CD14-positive monocyte (primary cell): ENCODE data around the gene MACROH2A2. TPM values are rescaled to one million over a fixed set of nuclear protein-coding genes. Genes with fewer than 3 reads are reported as not detected.

Experiments used
- DNase-seq, 3 donors: peaks; one replicate each; pipeline ENCODE4 v3.0.0-alpha.2; 2011 to 2022
- H2AFZ ChIP-seq: 2 replicates; pipeline ENCODE4 v1.6.0; 2012; ENCODE audit warnings: mild to moderate bottlenecking, low read depth, low read length, inconsistent platforms; ENCODE audit not compliant: insufficient read depth, poor library complexity, severe bottlenecking
- H3K27ac ChIP-seq, 2 donors: 1 replicate in 1 of 2; 2 replicates in 1 of 2; pipeline ENCODE4 v1.5.1; 2012 to 2013; ENCODE audit warnings: low read length in 2 of 2, control low read depth in 1 of 2, inconsistent platforms in 1 of 2, low read depth in 1 of 2, mild to moderate bottlenecking in 1 of 2
- H3K27me3 ChIP-seq, 2 donors: one replicate each; pipeline versions ENCODE4 v1.6.0 to v1.6.1; 2011 to 2013; ENCODE audit warnings: low read length in 2 of 2; ENCODE audit not compliant: control insufficient read depth in 2 of 2, insufficient read depth in 2 of 2
- H3K36me3 ChIP-seq, 2 donors: replicated peaks in 1 of 2; 1 replicate in 1 of 2; 2 replicates in 1 of 2; pipeline versions ENCODE4 v1.5.1 to v1.6.1; 2012 to 2013; ENCODE audit warnings: low read length in 2 of 2, control low read depth in 1 of 2, inconsistent platforms in 1 of 2, mild to moderate bottlenecking in 1 of 2; ENCODE audit not compliant: insufficient read depth in 2 of 2, control insufficient read depth in 1 of 2
- H3K4me1 ChIP-seq, 2 donors: 1 replicate in 1 of 2; 2 replicates in 1 of 2; pipeline versions ENCODE4 v1.5.1 to v1.6.1; 2012 to 2013; ENCODE audit warnings: low read length in 2 of 2, control low read depth in 1 of 2, inconsistent platforms in 1 of 2, mild to moderate bottlenecking in 1 of 2, moderate library complexity in 1 of 2; ENCODE audit not compliant: insufficient read depth in 2 of 2, control insufficient read depth in 1 of 2
- H3K4me2 ChIP-seq: replicated peaks from 2 replicates; pipeline ENCODE3; 2012; ENCODE audit warnings: low read length, moderate library complexity, mild to moderate bottlenecking; ENCODE audit not compliant: poor library complexity, severe bottlenecking; ENCODE audit errors: extremely low read depth
- H3K4me3 ChIP-seq, 3 experiments: fragments of 200-600 bp in 1 of 3; sonication (generic) in 1 of 3; replicated peaks in 1 of 3; 1 replicate in 2 of 3; 2 replicates in 1 of 3; pipeline ENCODE4 v1.5.1; 2011 to 2013; ENCODE audit warnings: low read length in 3 of 3, mild to moderate bottlenecking in 3 of 3, control low read depth in 2 of 3, low read depth in 2 of 3, inconsistent platforms in 1 of 3, moderate library complexity in 1 of 3
- H3K79me2 ChIP-seq: 2 replicates; pipeline ENCODE4 v1.6.0; 2012; ENCODE audit warnings: mild to moderate bottlenecking, control low read depth, inconsistent platforms, low read length, moderate library complexity; ENCODE audit not compliant: insufficient read depth
- H3K9ac ChIP-seq: 2 replicates; pipeline ENCODE4 v1.6.0; 2017; ENCODE audit warnings: low read length, mild to moderate bottlenecking; ENCODE audit not compliant: insufficient read depth, poor library complexity, severe bottlenecking
- H3K9me3 ChIP-seq, 2 donors: replicated peaks in 1 of 2; 1 replicate in 1 of 2; 2 replicates in 1 of 2; pipeline versions ENCODE4 v1.5.1 to v1.6.1; 2012 to 2013; ENCODE audit warnings: low read length in 2 of 2, control low read depth in 1 of 2; ENCODE audit not compliant: control insufficient read depth in 1 of 2, insufficient read depth in 1 of 2
- H4K20me1 ChIP-seq: 2 replicates; pipeline ENCODE4 v1.6.0; 2012; ENCODE audit warnings: mild to moderate bottlenecking, low read length, control low read depth, moderate library complexity; ENCODE audit not compliant: insufficient read depth
- H3K27ac Mint-ChIP-seq, 7 donors: one replicate each; pipeline ENCODE4 v1.8.0; 2020; ENCODE audit warnings: mild to moderate bottlenecking in 7 of 7, mixed read lengths in 7 of 7, moderate library complexity in 6 of 7, inconsistent platforms in 2 of 7
- H3K27me3 Mint-ChIP-seq, 3 donors: one replicate each; pipeline ENCODE4 v1.8.0; 2021 to 2022; ENCODE audit warnings: low read depth in 3 of 3, mild to moderate bottlenecking in 3 of 3, mixed read lengths in 3 of 3, moderate library complexity in 3 of 3, inconsistent platforms in 1 of 3
- H3K36me3 Mint-ChIP-seq, 2 donors: one replicate each; pipeline ENCODE4 v1.8.0; 2020; ENCODE audit warnings: mixed read lengths in 2 of 2, inconsistent platforms in 1 of 2, mild to moderate bottlenecking in 1 of 2
- H3K4me1 Mint-ChIP-seq: one replicate; pipeline ENCODE4 v1.8.0; 2020; ENCODE audit warnings: mild to moderate bottlenecking, mixed read lengths
- H3K4me3 Mint-ChIP-seq, 2 donors: one replicate each; pipeline ENCODE4 v1.8.0; 2020; ENCODE audit warnings: mild to moderate bottlenecking in 2 of 2, mixed read lengths in 2 of 2, moderate library complexity in 1 of 2
- H3K9me3 Mint-ChIP-seq, 7 donors: one replicate each; pipeline ENCODE4 v1.8.0; 2020 to 2022; ENCODE audit warnings: mixed read lengths in 7 of 7, mild to moderate bottlenecking in 6 of 7, moderate library complexity in 6 of 7, inconsistent platforms in 2 of 7
- CTCF ChIP-seq: fragments of 200-600 bp; IDR thresholded peaks from one replicate; pipeline ENCODE4 v1.8.0; 2022; ENCODE audit warnings: antibody characterized with exemption, mild to moderate bottlenecking
- WGBS: methylation state at CpG from one replicate; pipeline ENCODE4 v1.1.5; 2013; ENCODE audit warnings: missing lambda C conversion rate; ENCODE audit not compliant: insufficient coverage; 5-methylcytosine and 5-hydroxymethylcytosine counted together
- intact Hi-C, 2 donors: fragments of 100-400 bp; cut with micrococcal nuclease; formaldehyde crosslinking; loops; one replicate each; pipeline versions ENCODE4 v1.15.0 to v1.15.1; 2023
- polyA plus RNA-seq, 3 donors: library from polyadenylated mRNA; depleted of rRNA in 1 of 3; unstranded in 2 of 3; stranded (reverse) in 1 of 3; fragments of 300-500 nt in 2 of 3; fragments of >200 nt in 1 of 3; fragmentation: Illumina TruSeq in 2 of 3; gene quantifications; 1 replicate in 2 of 3; 2 replicates in 1 of 3; pipeline ENCODE4 v1.2.3, GENCODE V29; 2012 to 2021

The MACROH2A2 gene
- polyA plus RNA-seq, 3 donors = 1.0 to 1.9 (median 1.7) TPM

- Histone ChIP-seq H3K79me2 (no peaks in the 10 kb centered on the region), H3K9ac (no peak overlapping the region), H3K9me3 (peaks cover 0 to 5% of the 10 kb centered on the region in 2 donors), H3K36me3 (no peaks in the 10 kb centered on the region), H4K20me1 (no peaks in the 10 kb centered on the region), H3K4me2 (no peak overlapping the region), H2AFZ (no peak overlapping the region), H3K4me3 (no peak overlapping the region), H3K27ac (no peak overlapping the region), H3K27me3 (no peaks in the 10 kb centered on the region), H3K4me1 (peaks cover 0 to 3% of the 10 kb centered on the region in 2 donors)
- peaks cover 0 to 7% (median 5%) of the 10 kb centered on the region in 3 donors for H3K27me3 Mint-ChIP-seq
- DNase-seq = no peak
- H3K4me3 Mint-ChIP-seq = no peak overlapping the region
- peaks cover 12% of the 10 kb centered on the region for H3K4me1 Mint-ChIP-seq
- no peak overlapping the region for H3K27ac Mint-ChIP-seq
- intact Hi-C loops = no loop called here
- H3K36me3 Mint-ChIP-seq = peaks cover 0 to 9% of the 10 kb centered on the region in 2 donors
- no peak for TF ChIP-seq CTCF
- peaks cover 2 to 9% (median 4%) of the 10 kb centered on the region in 7 donors for H3K9me3 Mint-ChIP-seq
- WGBS = 100% methylated on average over 3 of the region's 10 CpGs
These were observed 71.2 kb downstream of the MACROH2A2 start for GRCh38 chr10:70123817-70124216.

- Histone ChIP-seq H3K27me3 (no peaks in the 10 kb centered on the region), H3K9ac (no peak overlapping the region), H3K4me2 (no peak overlapping the region), H3K4me3 (no peak overlapping the region), H3K4me1 (peaks cover 0 to 3% of the 10 kb centered on the region in 2 donors), H2AFZ (no peak overlapping the region), H4K20me1 (no peaks in the 10 kb centered on the region), H3K27ac (no peak overlapping the region), H3K9me3 (peaks cover 0 to 5% of the 10 kb centered on the region in 2 donors), H3K36me3 (no peaks in the 10 kb centered on the region), H3K79me2 (no peaks in the 10 kb centered on the region)
- WGBS = 100% methylated on average over 1 of the region's 1 CpG
- DNase-seq = no peak
- intact Hi-C loops = no loop called here
- peaks cover 2 to 9% (median 4%) of the 10 kb centered on the region in 7 donors for H3K9me3 Mint-ChIP-seq
- no peak overlapping the region for H3K27ac Mint-ChIP-seq
- peaks cover 12% of the 10 kb centered on the region for H3K4me1 Mint-ChIP-seq
- no peak overlapping the region for H3K4me3 Mint-ChIP-seq
- H3K36me3 Mint-ChIP-seq = peaks cover 0 to 7% of the 10 kb centered on the region in 2 donors
- TF ChIP-seq CTCF = no peak
- H3K27me3 Mint-ChIP-seq = peaks cover 0 to 5% (median 3%) of the 10 kb centered on the region in 3 donors
These were observed 71.8 kb downstream of the MACROH2A2 start for GRCh38 chr10:70124415-70124814.
